SKM-1 treated with dmso at 0.1 percent for 144 hours (cell line): Measurements from ENCODE around the gene NEUROD1.
"Not testable (repeated sequence)": the region's sequence is repeated elsewhere in the genome, so short reads cannot be mapped to it uniquely, and the experiment has no call there.

Source experiments
- DNase-seq: peaks from one replicate; lab custom pipeline; 2025; ENCODE audit not compliant: unreplicated experiment; lab: John Stamatoyannopoulos, UW

The NEUROD1 gene

DNA sequence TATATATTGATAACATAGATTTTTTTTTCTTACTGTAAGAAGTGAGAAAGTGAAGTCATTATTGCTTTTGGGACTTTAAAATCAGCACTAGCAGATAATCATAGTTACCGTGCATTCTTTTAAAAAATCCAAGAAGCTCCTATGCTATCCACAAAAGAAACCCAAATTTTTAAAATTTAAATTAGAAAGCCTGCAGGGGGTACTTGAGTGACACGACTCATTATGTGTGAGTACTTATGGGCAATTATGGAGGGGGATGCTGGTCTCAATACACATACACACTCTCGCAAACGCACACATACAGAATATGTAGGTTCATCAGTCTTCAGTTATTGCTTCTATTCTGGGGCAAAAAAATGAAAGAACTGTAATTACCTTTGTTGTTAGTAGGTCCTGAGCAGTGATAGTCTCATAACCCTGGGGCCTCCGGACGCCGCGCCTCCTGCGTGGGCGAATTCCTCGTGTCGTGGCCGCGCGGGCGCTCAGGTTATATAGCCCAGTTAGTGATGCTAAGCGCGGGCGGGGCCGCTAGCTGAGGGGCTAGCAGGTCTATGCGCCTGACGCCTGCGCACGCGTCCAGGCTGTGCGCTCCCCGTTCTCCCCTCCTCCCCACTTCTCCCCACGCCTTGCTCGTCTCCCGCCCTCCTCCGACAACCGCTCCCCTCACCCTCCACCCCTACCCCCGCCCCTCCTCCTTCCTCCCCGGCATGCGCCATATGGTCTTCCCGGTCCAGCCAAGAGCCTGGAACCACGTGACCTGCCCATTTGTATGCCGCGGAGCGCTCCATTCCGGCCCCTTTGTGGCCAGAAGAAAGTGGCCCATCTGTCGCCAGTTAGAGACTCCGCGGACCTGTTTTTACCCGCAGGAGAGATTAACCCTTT is at the start of gene NEUROD1:
Gene NEUROD1 (minus strand): TSS at position 463 of the 882 bp plus-strand sequence. CDS start 1,657 bp downstream, outside the sequence.
- no peak for DNase-seq

GRCh38 chr2:181725476-181725875 is 45.2 kb upstream of the NEUROD1 start:
- no peak for DNase-seq

DNA sequence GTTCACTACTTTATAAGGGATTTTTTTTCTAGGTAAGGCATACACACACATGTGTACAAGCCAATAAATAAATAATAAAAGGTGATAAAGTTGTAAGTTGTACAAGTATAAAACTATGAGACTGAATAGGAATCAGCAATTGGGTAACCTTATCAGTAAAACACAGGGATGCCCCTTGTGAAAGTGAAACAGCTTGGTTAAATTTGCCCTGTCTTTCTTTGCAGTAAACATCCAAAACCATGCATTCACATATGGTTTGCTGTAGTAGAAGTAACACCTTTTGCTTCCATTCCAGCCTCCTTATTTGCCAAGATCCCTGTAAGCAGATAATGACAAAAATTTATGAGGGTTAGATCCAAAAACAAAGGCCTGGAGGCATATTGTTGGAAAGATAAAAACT is 44.3 kb upstream of the NEUROD1 start:
- no peak for DNase-seq

- no peak for DNase-seq
Observed at GRCh38 chr2:181723731-181724130, 43.4 kb upstream of the NEUROD1 start.

DNA sequence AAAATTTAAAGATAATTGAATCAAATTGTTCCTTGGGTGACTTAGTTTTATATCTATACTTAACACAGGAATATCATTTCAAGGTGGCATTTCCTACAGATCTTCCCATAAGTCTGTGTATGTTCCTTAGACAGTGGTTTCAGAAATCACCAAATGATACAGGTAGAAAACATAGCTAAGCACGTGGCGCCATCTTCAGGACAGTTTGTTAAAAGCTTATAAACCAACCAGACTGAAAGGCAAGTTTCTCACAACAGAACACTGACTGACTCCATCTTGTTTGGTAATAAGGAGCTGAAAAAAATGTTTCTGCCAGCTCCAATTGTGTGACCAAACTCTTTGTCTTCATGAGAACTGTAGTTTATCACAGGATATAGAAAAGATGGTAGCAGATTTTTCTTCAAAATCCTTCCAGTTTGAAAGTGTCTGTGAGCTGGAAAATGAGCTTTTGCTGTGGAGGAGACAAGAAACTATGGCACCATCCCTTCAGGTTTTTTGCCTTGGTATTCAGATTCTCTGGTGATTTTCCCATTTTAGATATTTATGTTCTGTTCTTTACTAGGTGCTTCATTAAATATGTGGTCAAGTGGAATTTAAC is 34.8 kb upstream of the NEUROD1 start:
- peak; percentile 73 for DNase-seq

DNA sequence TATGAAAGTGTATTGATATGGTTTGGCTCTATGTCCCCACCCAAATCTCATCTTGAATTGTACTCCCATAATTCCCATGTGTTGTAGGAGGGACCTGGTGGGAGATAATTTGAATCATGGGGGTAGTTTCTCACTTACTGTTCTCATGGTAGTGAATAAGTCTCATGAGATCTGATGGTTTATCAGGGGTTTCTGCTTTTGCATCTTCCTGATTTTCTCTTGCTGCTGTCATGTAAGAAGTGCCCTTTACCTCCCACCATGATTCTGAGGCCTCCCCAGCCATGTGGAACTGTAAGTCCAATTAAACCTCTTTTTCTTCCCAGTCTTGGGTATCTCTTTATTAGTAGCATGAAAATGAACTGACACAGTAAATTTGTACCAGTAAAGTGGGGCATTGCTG is 30.7 kb upstream of the NEUROD1 start:
- DNase-seq: not testable (repeated sequence)

DNA sequence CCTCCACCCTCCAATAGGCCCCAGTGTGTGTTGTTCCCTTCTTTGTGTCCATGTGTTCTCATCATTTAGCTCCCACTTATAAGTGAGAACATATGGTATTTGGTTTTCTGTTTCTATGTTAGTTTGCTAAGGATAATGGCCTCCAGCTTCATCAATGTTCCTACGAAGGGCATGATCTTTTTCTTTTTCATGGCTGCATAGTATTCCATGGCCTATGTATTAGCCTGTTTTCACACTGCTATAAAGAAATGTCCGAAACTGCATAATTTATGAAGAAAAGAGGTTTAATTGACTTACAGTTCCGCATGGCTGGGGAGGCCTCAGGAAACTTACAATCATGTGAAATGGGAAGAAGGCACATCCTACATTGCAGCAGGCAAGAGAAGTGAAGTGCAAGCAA is 22.2 kb upstream of the NEUROD1 start:
- DNase-seq: not testable (repeated sequence)

- no peak for DNase-seq
Observed at GRCh38 chr2:181698223-181698622, 17.9 kb upstream of the NEUROD1 start.

- peak; percentile 84 for DNase-seq
Observed at GRCh38 chr2:181697571-181697970, 17.3 kb upstream of the NEUROD1 start.

- peak; percentile 38 for DNase-seq
Observed at GRCh38 chr2:181697126-181697525, 16.8 kb upstream of the NEUROD1 start.

DNA sequence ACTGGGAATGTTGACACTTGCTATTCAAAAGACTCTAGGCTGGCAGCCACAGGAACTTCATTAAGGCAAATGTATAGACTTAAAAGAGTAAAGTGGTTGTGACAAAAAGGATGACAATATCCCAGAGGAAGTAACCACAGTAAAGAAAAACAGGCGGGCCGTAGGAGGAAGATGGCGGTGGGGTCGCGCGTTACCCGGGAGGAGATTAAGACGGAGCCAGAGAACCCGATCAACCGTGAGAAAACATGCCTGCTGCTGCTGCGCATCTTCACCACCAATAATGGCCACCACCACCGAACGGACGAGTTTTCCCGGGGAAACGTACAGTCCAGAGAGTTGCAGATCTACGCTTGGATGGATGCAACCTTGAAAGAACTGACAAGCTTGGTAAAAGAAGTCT is 14.0 kb upstream of the NEUROD1 start:
- DNase-seq: no peak

- DNase-seq: no peak
Observed at GRCh38 chr2:181690860-181691259, 10.5 kb upstream of the NEUROD1 start.

GRCh38 chr2:181686576-181687185 is 6.4 kb upstream of the NEUROD1 start:
- DNase-seq: no peak

GRCh38 chr2:181685150-181685688 is 4.9 kb upstream of the NEUROD1 start:
- no peak for DNase-seq

GRCh38 chr2:181684454-181685149 is 4.3 kb upstream of the NEUROD1 start:
- DNase-seq: no peak

GRCh38 chr2:181683518-181684453 is 3.5 kb upstream of the NEUROD1 start:
- no peak for DNase-seq

DNA sequence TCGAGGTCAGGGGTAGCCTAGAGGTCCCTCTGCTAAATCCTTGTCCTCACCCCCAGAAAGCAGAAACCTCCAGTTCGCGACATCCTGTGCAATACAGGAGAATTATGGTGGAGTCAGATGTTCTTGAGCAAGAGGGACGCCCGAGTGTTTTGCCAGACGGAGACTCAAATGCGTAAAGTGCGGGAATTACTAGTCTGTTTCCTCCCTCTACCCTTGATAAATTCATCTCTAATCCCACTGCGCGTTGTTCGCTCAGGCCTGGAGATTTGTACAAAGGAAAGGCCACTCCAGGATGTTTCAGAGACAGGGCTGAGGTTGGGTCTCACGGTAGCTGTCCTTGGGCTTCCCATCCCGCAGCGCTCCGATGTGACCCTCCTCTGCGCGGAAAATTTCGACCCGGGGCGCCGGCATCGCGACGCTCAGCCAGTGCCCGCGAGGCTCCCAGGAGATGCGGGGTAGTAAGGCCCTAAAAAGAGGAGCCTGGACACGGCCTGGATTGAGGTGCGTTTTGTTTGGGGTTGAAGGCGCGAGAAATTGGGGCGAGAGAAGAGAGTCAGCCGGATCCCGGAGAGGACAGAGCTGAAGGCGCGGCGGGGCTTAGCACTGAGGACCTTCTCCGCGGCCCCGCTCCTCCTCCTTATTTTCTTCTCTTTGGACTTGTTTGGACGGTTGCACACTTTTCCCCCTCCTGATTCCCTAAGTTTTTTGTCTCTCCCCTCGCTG is 2.6 kb upstream of the NEUROD1 start:
- DNase-seq: no peak

DNA sequence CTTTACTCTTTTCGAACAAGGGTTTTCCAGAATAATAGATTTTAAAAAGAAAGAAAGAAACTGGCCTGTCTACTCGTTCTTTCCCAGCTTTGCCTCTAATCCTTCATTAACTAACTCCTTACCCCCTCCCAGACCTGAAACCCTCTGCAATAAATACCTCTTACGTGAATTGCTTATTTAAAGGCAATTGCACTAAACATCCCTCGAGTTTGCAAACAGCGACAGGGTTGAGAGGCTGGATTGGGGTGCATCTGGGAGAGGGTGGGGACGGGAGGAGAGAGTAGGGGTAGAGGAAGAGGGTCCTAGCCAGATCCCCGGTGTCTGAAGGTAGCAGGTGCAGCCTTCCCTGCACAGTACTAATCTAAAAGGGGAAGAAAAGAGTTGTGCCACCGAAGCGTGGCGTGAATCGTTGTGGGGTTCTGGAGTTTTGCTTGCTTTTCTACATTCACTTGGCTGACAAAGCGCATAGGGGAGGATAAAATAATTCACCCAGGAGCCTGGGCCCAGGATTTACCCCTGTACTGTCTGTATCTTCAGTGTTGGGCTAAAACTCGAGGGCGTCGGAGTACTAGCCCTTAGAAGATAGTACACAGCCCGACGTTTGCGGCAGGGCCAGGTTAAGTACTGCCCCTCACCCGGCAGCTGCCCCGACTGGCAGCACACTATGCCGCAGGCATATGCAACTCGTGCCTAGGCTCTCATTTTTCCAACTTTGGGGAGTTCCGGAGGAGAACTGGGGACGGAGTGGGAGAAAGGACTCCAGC is 1.9 kb upstream of the NEUROD1 start:
- DNase-seq: no peak
